GM19351 (cell line): ENCODE measurements around the gene BEAN1.
A peak's percentile ranks its signal among the peaks of the same experiment; 100 is the strongest.

ENCODE experiments used
- ATAC-seq: cut with Tn5 transposase; IDR thresholded peaks from one replicate; pipeline ENCODE4 v1.9.1; 2021; ENCODE audit warnings: mild to moderate bottlenecking, moderate library complexity; ENCODE audit not compliant: unreplicated experiment

BEAN1 gene

DNA sequence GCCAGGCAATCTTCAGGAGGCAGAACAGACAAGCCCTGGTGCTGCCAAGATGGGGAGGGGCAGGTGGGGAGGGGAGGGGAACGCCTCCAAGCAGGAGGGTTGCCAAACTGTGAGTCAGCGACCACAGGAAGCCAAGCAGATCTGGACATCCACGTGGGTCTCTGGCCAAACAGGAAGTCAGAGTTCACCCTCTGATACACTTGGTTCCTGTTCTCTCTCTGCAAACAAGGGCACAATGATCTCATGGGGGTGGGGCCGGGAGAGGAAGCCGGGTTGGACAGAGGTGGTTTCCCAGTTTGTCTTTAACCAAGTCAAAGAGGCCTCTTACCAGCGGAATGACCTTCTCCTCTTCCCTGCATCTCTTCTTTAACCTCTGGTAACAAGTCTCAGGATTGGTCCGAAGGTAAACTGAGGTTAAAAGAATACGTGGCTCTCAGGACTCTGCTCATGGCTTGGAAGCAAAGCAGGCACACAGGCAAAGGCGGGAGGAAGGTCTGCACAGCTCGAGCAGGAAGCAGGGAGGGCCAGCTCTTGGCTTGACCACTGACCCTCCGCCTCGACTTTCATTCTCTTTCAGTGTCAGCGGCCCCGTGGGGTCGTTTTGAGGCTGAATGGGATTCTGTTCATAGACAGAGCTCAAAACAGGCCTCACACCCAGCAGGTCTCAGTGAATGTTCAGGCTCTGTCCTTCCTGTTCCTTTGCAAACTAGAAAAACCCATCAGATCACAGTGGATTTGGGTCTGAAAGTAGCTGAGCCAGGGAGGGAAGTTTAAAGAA, 89.9 kb downstream of the BEAN1 start:
- peak; percentile 96 for ATAC-seq

DNA sequence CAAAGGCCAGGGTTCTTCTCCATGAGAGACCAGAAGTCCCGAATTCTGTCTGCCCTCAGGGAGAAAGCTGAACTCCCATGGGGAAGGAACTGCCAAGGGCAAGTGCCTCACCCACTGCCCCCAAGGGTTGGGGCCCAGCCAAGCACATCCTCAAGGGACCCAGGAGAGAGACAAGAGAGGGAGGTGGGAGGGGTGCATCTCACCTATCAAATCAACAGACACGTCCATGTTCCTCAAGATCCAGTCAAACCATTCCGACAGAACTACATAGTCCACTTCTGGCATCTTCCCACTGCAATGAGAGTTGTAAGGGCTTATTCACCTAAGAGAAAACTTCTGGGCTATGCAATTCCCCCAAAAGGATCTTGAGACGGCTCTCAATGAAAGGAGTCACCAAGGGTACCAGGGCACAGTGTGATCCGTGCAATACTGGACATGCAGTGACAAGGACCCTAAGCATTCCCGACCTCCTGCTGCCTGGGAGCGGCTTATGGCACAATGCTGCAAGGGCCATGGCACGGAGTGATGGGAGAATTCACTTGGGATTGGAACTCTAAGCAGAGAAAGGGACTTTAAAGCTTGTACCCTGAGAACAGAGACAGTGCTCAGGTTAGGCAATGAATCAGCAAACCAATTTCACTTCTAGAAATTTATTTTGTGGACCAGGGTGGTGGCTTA, 90.6 kb downstream of the BEAN1 start:
- ATAC-seq = no peak

DNA sequence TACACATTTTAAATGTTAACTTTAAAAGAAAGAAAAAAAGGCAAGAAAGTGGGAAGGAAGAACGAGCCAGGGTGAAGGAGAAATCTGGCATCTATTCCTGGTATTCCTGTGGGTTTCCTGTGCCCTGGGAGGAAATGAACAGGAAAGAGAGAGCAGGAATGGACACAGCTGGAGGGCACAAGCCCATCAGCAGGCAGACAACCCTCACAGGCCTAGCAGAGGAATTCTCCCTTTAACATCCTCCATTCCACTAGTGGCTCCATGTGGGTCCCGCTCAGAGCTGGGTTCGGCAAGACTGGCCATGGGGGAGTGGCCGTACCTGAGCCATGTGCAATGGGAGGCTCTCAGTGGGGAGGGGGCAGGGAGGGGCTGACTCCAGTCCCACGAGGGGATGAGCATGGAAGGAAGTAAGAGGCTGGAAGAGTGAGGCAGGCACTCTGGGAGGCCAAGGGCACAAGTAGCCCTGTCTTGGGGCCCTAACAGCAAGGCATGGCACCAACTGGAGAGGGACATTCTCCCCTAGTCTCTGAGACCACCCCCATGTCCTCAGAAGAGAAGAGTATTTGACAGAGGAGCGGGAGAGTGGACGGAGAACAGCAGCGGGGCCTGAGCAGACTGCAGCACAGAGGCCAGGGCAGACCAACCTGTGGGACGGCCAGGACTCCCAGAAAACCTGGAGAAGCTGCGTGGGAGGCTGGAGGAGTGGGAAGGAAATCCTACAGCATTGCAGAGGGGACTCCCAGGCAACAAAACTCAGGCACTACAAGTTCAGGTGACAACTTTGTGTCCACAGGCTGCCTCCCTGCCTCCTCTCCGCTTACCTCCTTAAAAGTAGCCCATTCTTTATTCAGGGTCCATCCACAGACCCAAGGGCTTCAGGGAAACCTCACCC, 92.6 kb downstream of the BEAN1 start:
- ATAC-seq = no peak

DNA sequence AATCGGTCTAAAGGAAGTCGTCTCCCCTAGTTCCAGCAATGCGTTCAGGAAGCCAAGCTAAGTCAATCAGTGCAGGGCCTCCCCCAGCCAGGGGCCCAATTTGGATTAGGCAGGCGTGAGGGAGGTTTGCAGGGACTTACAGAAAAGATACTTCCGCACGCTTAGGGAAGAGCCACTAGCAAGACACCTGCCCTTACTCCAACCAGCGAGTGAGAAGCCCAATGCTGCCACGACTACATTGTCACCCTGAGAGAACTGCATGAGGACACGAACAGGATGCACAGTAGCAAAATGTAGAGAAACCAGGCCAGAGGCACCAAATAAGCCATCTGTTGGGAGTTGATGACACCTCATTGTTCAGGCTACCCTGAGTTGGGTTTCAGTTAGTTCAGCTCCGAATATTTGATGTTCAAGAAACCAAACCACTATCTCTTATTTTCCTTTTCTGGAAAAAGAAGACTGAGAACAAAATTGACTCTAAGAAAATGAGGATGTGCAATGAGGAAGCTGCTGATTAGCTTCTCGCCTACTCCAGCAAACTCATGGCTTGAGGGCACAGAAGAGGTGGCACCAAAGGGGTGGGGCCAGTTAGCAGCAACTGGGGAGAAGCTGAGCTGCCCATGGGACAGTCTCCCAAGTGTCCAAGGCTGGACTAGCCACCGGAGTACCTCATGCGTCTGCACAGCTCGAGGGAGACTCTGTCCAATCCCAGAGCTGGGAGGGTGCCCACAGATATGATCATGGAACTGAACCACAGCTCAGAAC, 93.5 kb downstream of the BEAN1 start:
- no peak for ATAC-seq

DNA sequence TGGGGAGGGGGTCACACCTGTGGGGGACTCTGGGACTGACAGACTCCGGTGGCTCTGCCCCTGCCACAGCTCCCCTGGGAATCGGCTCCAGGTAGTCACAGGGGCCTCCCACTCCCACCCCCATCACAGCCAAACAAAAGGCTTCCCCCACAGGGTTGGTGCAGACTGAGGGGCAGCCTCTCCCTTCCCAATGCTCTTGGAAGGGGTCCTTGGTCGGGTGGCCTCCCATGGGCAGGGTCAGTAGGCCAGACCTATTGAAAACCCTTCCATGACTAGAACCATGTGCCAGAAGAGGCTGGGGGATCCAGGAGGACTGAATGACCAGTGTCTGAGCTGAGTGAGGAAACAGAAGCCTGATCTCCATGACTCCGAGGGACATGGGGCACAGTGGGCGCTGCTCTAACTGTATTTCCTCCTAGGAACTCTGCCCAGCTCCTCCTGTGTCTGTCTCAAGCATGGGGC, 94.2 kb downstream of the BEAN1 start:
- no peak for ATAC-seq

DNA sequence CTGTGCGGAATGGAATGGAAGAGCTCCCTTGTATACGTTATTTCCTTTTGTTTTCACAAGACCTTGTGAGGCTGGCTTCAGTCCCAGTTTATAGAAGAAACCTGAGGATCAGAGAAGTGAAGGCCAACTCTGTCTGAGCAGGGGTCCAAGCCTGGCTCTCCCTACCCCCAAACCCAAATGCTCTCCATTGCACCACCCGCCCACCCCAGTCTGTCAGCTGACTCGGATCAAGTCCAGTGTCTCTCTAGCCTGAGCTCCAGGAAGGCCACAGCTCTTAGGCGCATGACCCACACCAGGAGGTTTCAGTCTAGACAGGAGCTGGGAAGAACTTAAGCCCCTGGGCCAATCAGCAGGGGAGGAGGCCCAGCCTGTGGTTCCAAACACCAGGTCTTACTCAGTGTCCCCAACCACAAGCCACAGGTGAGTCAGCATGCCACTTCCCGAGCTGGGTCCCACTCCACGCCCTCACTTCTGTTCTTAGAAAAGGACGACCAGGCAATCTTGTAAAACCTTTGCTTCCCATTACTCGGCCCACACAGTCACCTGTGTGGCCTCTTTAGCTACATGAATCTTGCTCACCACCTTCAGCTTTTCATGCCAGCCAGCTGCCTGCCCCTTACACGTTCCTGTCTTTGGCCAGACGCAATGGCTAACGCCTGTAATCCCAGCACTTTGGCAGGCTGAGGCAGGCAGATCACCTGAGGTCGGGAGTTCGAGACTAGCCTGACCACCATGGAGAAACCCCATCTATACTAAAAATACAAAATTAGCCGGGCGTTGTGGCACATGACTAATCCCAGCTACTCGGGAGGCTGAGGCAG, 95.1 kb downstream of the BEAN1 start:
- ATAC-seq = peak; percentile 63

DNA sequence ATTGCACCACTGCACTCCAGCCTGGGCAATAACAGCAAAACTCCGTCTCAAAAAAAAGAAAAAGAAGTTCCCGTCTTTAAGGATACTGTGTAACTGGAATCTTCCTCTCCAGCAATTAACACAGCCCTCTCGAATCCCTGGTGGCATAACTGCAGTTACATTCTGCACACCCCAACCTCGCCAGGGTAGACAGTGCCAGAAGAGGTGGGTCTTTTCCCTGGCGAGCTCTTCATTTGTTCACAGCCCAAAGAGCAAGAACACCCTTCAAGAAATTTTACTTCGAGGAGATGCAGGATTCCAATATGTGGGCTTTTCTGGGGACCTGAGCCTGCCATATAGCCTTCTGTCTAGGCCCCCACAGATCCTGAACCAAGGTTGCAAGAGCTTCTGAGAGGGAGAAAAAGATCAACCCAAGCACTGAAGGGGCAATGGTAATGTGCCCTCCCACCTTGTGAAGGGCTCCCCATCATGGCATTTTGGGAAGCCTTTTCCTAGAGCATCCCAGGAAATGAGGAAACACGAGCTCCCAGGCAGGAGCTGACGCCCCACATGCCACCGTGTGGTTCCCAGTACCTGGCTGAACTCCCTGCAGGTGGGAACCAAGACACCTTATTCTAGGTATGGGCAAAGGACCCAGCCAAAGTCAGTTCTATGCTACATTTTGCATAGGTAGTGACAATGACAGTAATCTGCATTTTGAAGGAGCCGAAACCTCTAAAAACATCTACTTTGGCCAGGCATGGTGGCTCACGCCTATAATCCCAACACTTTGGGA, 95.9 kb downstream of the BEAN1 start:
- ATAC-seq = no peak

DNA sequence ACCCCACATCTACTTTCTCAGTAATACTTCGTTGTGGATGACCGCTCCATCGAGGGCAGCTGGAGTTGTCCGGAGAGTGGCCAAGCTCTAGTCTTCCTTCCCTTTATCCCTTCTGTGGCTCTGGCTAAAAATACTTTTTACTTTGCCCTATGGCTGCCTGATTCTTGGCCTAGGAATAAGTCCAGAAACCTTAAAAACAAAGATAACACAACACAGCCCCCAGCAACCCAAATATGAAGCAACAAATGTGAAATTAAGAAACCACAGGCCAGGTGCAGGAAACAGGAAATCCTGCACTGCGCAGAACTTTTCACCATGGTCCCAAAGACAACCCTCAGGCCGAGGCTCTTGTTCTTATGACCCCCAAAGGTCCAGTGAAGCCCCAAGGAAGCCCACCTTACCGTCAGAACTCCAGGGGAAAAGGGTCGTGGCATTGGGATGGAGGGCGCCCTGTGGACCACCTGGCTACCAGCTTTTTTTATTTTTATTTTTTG, 96.8 kb downstream of the BEAN1 start:
- ATAC-seq = peak; percentile 38

DNA sequence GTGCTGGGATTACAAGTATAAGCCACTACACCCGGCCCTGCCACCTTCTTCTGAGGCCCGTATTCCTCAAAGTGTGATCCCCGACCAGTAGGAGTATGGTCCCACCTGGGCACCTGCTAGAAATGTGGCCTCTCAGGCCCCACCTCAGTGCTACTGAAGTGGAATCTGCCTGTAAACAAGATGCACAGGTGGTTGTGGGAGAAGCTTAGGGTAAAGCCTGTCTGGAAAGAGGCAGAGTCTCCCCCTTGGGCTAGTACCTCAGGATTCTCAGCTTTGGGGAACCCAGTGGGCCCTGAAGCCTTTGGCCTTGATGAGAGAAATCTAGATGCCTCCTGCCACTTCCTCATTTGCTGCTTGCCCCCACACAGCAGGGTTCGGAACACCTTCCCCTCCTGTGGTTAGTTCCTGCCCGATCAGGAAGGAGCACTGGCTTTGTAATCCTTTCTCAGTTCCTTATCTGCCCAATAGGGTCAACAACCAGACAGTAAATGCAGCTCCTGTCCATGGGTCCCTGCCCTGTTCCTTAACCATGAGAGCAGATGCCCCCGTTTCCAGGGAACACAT, 97.6 kb downstream of the BEAN1 start:
- ATAC-seq = peak; percentile 72

DNA sequence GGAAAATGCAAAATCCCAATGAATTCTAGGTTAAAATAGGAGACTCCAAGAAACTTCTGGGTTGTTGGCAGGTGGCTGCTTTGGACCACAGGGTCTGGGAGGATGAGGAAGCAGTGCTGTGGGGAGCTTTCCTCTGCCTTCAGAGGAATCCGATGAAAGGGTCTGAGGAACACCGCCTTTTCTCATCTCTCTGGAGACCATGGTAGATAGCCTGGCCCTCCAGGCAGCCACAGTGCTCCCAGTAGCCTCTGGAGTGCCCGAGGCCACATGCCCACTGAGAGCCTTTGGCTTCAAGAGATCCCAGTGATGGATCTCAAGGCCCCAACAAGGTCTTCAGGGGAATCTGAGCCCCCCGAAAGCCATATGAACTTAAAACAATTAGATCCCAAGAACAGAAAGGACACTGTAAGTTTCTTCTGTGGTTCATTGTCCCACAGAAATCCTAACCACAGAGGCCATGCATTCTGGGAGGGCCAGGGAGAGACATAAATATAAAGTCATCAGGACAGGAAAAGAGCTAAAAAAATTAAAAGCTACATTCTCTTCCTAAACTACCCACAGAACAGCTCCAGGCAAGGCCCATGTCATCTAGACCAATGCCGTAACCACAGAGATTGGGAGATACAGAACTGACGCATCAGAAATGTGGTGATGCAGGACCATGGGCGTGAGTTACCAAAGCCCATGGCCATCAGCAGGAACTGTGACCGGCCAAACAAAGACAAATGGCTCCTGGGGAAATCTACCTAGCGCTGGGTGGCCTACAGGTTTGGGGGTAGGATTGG, 98.5 kb downstream of the BEAN1 start:
- ATAC-seq = no peak

DNA sequence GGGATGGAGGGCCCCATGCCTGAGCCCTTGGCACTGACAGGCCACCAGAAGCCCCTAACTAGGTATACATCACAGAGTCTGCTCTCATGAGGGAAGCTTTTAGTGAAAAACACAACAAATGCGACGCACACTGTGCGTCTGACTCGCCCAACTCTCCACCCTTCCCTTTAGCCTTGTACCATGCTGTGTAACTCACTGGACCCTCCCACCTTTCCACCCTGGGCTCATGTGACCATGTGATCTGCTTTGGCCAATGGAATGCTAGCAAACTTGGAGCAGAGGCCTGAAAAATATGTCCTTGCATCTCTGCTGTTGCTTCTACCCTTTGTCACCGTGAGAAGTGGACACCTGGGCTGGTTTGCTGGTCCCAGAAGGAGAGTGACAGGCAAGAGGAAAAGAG, 101.2 kb downstream of the BEAN1 start:
- ATAC-seq = no peak

DNA sequence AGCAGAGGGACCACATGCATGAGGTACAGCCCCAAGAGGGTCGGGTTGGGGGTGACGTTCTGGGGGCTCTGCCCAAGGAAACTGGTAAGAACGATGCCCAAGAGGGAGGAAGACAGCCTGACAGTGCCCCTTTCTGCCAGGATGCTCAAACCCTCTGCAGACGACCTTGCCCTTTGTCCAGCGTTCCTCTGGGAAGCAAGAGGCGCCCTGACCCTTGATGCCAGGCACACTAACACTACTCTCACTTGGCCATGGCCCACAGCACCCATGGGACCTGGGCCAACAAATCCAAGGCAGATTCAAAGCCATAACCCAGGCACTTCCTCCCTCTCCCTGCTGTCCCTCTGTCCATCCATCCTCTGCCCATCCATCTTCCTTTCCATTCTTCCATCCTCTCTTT, 102.4 kb downstream of the BEAN1 start:
- no peak for ATAC-seq
